HepG2 (cell line): ENCODE measurements around the gene RPUSD4. TPM values are rescaled to one million over a fixed set of nuclear protein-coding genes. Genes with fewer than 3 reads are reported as not detected.

ENCODE experiments used
- ATAC-seq: fragments of 200-7000 bp; cut with Tn5 transposase; 3 replicates; pipeline ENCODE4 v1.9.1; 2020; ENCODE audit warnings: mild to moderate bottlenecking, moderate library complexity
- BruUV-seq: library from RNA; stranded (reverse); fragments of 400-500 nt; replicated peaks from 2 replicates; lab custom pipeline; 2021; lab: Mats Ljungman, UMichigan
- CTCF ChIA-PET: fragments of 300-600 bp; formaldehyde crosslinking; extraction: SDS; loops from one replicate; lab custom pipeline; 2021; ENCODE audit warnings: low total read pairs, inconsistent platforms, low intra/inter-chr PET ratio; lab: Yijun Ruan, JAX
- POLR2A ChIA-PET: fragments of 350-600 bp; sonication (Branson Sonifier 250); formaldehyde crosslinking; loops from one replicate; lab custom pipeline; 2020; ENCODE audit warnings: antibody characterized with exemption, inconsistent platforms; lab: Yijun Ruan, JAX
- DNase-seq: peaks from one replicate; pipeline ENCODE4 v3.0.0-alpha.2; 2015; ENCODE audit warnings: low spot score
- FAIRE-seq: peaks from 3 replicates; lab custom pipeline; 2011; peaks lifted over from hg19 to GRCh38; lab: Jason Lieb, UNC
- H2AFZ ChIP-seq: one replicate; pipeline ENCODE4 v1.6.1; 2011; ENCODE audit warnings: low read length, inconsistent platforms
- H3K27ac ChIP-seq: fragments of 300-600 bp; 3 replicates; pipeline ENCODE4 v1.8.0; 2011; ENCODE audit warnings: mixed run types, mild to moderate bottlenecking, mixed read lengths, low read length, inconsistent platforms; ENCODE audit not compliant: insufficient read depth; ENCODE audit errors: extremely low read length
- H3K27me3 ChIP-seq, 2 experiments: fragments of 200-600 bp in 1 of 2; 2 replicates in 1 of 2; 3 replicates in 1 of 2; pipeline versions ENCODE4 v1.6.0 to v1.8.0; 2011; ENCODE audit warnings: low read length in 2 of 2, mild to moderate bottlenecking in 2 of 2, moderate library complexity in 2 of 2, inconsistent platforms in 1 of 2; ENCODE audit not compliant: insufficient read depth in 2 of 2, control insufficient read depth in 1 of 2
- H3K36me3 ChIP-seq, 2 experiments: fragments of 200-600 bp in 1 of 2; replicated peaks in 1 of 2; 2 replicates in 1 of 2; 3 replicates in 1 of 2; pipeline versions ENCODE4 v1.5.1 to v1.8.0; 2011; ENCODE audit warnings: low read length in 2 of 2, inconsistent platforms in 1 of 2; ENCODE audit not compliant: insufficient read depth in 2 of 2, control insufficient read depth in 1 of 2
- H3K4me1 ChIP-seq: 2 replicates; pipeline ENCODE4 v1.5.1; 2012; ENCODE audit warnings: low read length, inconsistent platforms; ENCODE audit not compliant: insufficient read depth
- H3K4me2 ChIP-seq: 2 replicates; pipeline ENCODE4 v1.6.0; 2011; ENCODE audit warnings: low read depth, low read length, inconsistent platforms
- H3K4me3 ChIP-seq, 3 experiments: fragments of 200-600 bp in 1 of 3; sonication (generic), shearing (Covaris generic) in 1 of 3; replicated peaks in 1 of 3; 2 replicates each; pipeline ENCODE4 v1.5.1; 2011 to 2016; ENCODE audit warnings: low read length in 3 of 3, inconsistent platforms in 2 of 3, low read depth in 2 of 3, mild to moderate bottlenecking in 2 of 3, control low read depth in 1 of 3, mixed read lengths in 1 of 3; ENCODE audit not compliant: insufficient read depth in 1 of 3
- H3K79me2 ChIP-seq: one replicate; pipeline ENCODE4 v1.6.1; 2011; ENCODE audit warnings: low read length, inconsistent platforms; ENCODE audit not compliant: insufficient read depth
- H3K9ac ChIP-seq: 2 replicates; pipeline ENCODE4 v1.6.0; 2011; ENCODE audit warnings: mild to moderate bottlenecking, low read depth, low read length, inconsistent platforms; ENCODE audit not compliant: insufficient read depth
- H3K9me3 ChIP-seq: 2 replicates; pipeline ENCODE4 v1.5.1; 2012; ENCODE audit warnings: mild to moderate bottlenecking, low read length
- H4K20me1 ChIP-seq: 2 replicates; pipeline ENCODE4 v1.6.0; 2011; ENCODE audit warnings: inconsistent platforms, mild to moderate bottlenecking, low read length, moderate library complexity; ENCODE audit not compliant: insufficient read depth
- ARID3A ChIP-seq: IDR thresholded peaks from 2 replicates; pipeline ENCODE4 v1.6.1; 2012; ENCODE audit warnings: low read depth, low read length, improper control_type of control experiment
- EP300 ChIP-seq, 3 experiments: sonication (generic) in 1 of 3; formaldehyde crosslinking in 1 of 3; IDR thresholded peaks; 2 replicates each; pipeline versions ENCODE4 v1.5.1 to v1.6.1; 2011 to 2020; ENCODE audit warnings: low read depth in 2 of 3, low read length in 2 of 3, borderline replicate concordance in 1 of 3, improper control_type of control experiment in 1 of 3, mild to moderate bottlenecking in 1 of 3, missing genetic modification reagents in 1 of 3, moderate library complexity in 1 of 3
- GABPB1 ChIP-seq: IDR thresholded peaks from 2 replicates; pipeline ENCODE4 v1.6.1; 2016; ENCODE audit warnings: mild to moderate bottlenecking, missing genetic modification reagents, moderate library complexity, missing compliant biosample characterization
- IRX3 ChIP-seq: sonication (generic); formaldehyde crosslinking; IDR thresholded peaks from 2 replicates; pipeline ENCODE4 v1.8.1; 2023; ENCODE audit warnings: mild to moderate bottlenecking, low read depth, missing genetic modification reagents, borderline replicate concordance
- PHF5A ChIP-seq: IDR thresholded peaks from one replicate; pipeline ENCODE4 v1.6.1; 2018; ENCODE audit warnings: low read depth, missing genetic modification reagents; ENCODE audit not compliant: unreplicated experiment
- PREB ChIP-seq: sonication (generic); formaldehyde crosslinking; IDR thresholded peaks from 2 replicates; pipeline ENCODE4 v1.4.0; 2020; ENCODE audit warnings: missing genetic modification reagents
- REL ChIP-seq: sonication (generic); formaldehyde crosslinking; conservative IDR thresholded peaks from 2 replicates; pipeline ENCODE4 v1.8.0; 2022; ENCODE audit warnings: mild to moderate bottlenecking, missing genetic modification reagents, moderate library complexity
- SAFB2 ChIP-seq: sonication (generic); formaldehyde crosslinking; IDR thresholded peaks from 2 replicates; pipeline ENCODE4 v1.5.1; 2020; ENCODE audit warnings: missing genetic modification reagents, low read depth, mild to moderate bottlenecking, borderline replicate concordance
- SMARCC2 ChIP-seq: fragments of 450-650 bp; IDR thresholded peaks from 2 replicates; pipeline ENCODE4 v1.6.1; 2017; ENCODE audit warnings: antibody characterized with exemption, mild to moderate bottlenecking
- SNAPC2 ChIP-seq: sonication (generic); formaldehyde crosslinking; IDR thresholded peaks from 2 replicates; pipeline ENCODE4 v1.8.1; 2022; ENCODE audit warnings: mild to moderate bottlenecking, missing genetic modification reagents
- UBTF ChIP-seq: sonication (generic); formaldehyde crosslinking; IDR thresholded peaks from 2 replicates; pipeline ENCODE4 v1.4.0; 2020; ENCODE audit warnings: mild to moderate bottlenecking, missing genetic modification reagents
- ZBTB25 ChIP-seq: IDR thresholded peaks from 2 replicates; pipeline ENCODE4 v1.6.1; 2018; ENCODE audit warnings: missing genetic modification reagents
- ZFP62 ChIP-seq: sonication (generic); formaldehyde crosslinking; IDR thresholded peaks from 2 replicates; pipeline ENCODE4 v1.4.0; 2020; ENCODE audit warnings: missing genetic modification reagents
- ZNF354B ChIP-seq: sonication (generic); formaldehyde crosslinking; IDR thresholded peaks from 2 replicates; pipeline ENCODE4 v1.8.0; 2022; ENCODE audit warnings: mild to moderate bottlenecking, missing genetic modification reagents
- ZNF746 ChIP-seq: sonication (generic); formaldehyde crosslinking; IDR thresholded peaks from 2 replicates; pipeline ENCODE4 v1.8.0; 2022; ENCODE audit warnings: mild to moderate bottlenecking, missing genetic modification reagents
- ZNF878 ChIP-seq: sonication (generic); formaldehyde crosslinking; IDR thresholded peaks from 2 replicates; pipeline ENCODE4 v1.8.1; 2023; ENCODE audit warnings: mild to moderate bottlenecking, missing genetic modification reagents, moderate library complexity
- ZNF879 ChIP-seq: sonication (generic); formaldehyde crosslinking; IDR thresholded peaks from 2 replicates; pipeline ENCODE4 v1.8.1; 2023; ENCODE audit warnings: missing genetic modification reagents
- WGBS: methylation state at CpG from one replicate; pipeline ENCODE4 v1.1.6; 2017; ENCODE audit warnings: low lambda C conversion rate; 5-methylcytosine and 5-hydroxymethylcytosine counted together
- in situ Hi-C: cut with HindIII; loops from 2 replicates; pipeline ENCODE4 v1.10.0; 2017; ENCODE audit warnings: low pct_unique_long_range_greater_than_20kb; ENCODE audit not compliant: extremely low pct_ligation_motif_present
- intact Hi-C: fragments of 100-400 bp; cut with micrococcal nuclease; formaldehyde crosslinking; loops from one replicate; pipeline ENCODE4 v1.10.0; 2022; ENCODE audit not compliant: unreplicated experiment
- polyA plus RNA-seq, 8 experiments: library from polyadenylated mRNA; depleted of rRNA in 3 of 8; stranded (reverse) in 7 of 8; unstranded in 1 of 8; fragments of >200 nt; fragmentation: Illumina TruSeq in 4 of 8; extraction: Trizol in 4 of 8; gene quantifications; 2 replicates each; pipeline versions ENCODE4 v1.2.1 to v1.2.3, GENCODE V29; 2011 to 2016; ENCODE audit warnings: low read depth in 4 of 8, missing spikeins in 1 of 8, mixed read lengths in 1 of 8; ENCODE audit not compliant: insufficient read depth in 1 of 8
- total RNA-seq, 5 experiments: library from RNA; depleted of rRNA; stranded (reverse); fragments of >200 nt; fragmentation: Illumina TruSeq; extraction: Trizol; gene quantifications; 2 replicates each; pipeline ENCODE4 v1.2.3, GENCODE V29; 2016; ENCODE audit warnings: low read depth in 1 of 5

RPUSD4 gene
- total and polyA plus RNA-seq, 2 of the 13 experiments (the other 11 are each of a cell fraction or from before 2014, with no cell fraction given): 45.0 to 52.9 TPM

GRCh38 chr11:126232683-126233082, 21.2 kb upstream of the RPUSD4 start (continued):
- TF ChIP-seq PREB (CRISPR knock-in tag) (no peak), SMARCC2 (no peak), ZNF878 (CRISPR knock-in tag) (no peak), ZNF879 (CRISPR knock-in tag) (no peak), ZNF746 (no peak), ZBTB25 (no peak), SNAPC2 (CRISPR knock-in tag) (no peak), EP300 (IDR thresholded peaks at IDR 0.05; ENCODE audit: low read depth in 2 of 2, low read length in 2 of 2) (no peak), EP300 (CRISPR knock-in tag; IDR thresholded peaks at IDR 0.05; ENCODE audit: borderline replicate concordance) (no peak), PHF5A (CRISPR knock-in tag) (no peak), SAFB2 (CRISPR knock-in tag) (no peak), ZFP62 (no peak)

- BruUV-seq: no TSS peak
- FAIRE-seq: no peak
- 98% methylated on average over 6 of the region's 6 CpGs for WGBS
- Histone ChIP-seq H2AFZ (no peak overlapping the region), H3K4me3 (no peak overlapping the region), H3K79me2 (peaks cover 3% of the 10 kb centered on the region), H4K20me1 (no peaks in the 10 kb centered on the region), H3K9ac (no peak overlapping the region), H3K27me3 (no peaks in the 10 kb centered on the region), H3K9me3 (no peaks in the 10 kb centered on the region), H3K36me3 (peaks cover 0 to 20% of the 10 kb centered on the region in 2 experiments; a peak in 3 of 5 replicates), H3K4me1 (no peaks in the 10 kb centered on the region), H3K4me2 (no peak overlapping the region), H3K27ac (no peak overlapping the region)
- POLR2A ChIA-PET: no interaction called here
- in situ Hi-C loops (no loop called here), intact Hi-C loops (no loop called here)
- CTCF ChIA-PET: no interaction called here
- ATAC-seq: no peak
- no peak for DNase-seq
- TF ChIP-seq IRX3: no peak
- TF ChIP-seq UBTF (CRISPR knock-in tag): no peak
- TF ChIP-seq PHF5A (CRISPR knock-in tag): no peak
- TF ChIP-seq GABPB1: no peak
- TF ChIP-seq ZNF354B (CRISPR knock-in tag): no peak
- no peak for TF ChIP-seq ARID3A
- no peak for TF ChIP-seq REL (CRISPR knock-in tag)
Measured at GRCh38 chr11:126231725-126232459, 20.4 kb upstream of the RPUSD4 start.
